Measurements from ENCODE around the gene MARVELD1.
"Not testable (repeated sequence)": the region's sequence is repeated elsewhere in the genome, so short reads cannot be mapped to it uniquely, and the experiment has no call there.

MARVELD1 gene

DNA sequence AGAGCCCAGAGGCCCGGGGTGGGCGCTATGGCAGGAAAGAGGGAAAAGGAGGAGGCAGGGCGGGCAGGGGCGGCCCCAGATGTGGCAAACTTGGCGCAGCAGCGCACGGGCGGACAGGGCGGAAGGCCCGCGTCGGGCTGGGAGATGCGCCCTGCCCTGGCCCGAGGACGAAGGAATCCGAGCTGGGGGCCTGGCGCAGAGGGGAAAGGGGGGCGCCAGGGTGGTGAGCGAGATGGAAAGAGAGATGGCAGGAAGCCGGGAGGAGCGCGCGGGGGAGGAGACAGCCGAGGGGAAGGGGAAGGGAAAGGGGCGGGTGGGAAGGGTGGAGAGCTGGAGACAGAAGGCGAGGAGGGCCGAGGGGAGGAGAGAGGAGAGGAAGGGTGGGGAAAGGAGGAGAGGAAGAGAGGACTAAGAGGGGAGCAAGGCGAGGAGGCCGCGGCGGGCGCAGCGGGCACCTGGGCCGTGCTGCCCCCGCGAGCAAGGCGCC lies at the start of gene MARVELD1:
Gene MARVELD1 (plus strand): TSS at position 392 of the 487 bp plus-strand sequence. CDS start 147 bp downstream, outside the sequence.
- no peak for DNase-seq

DNA sequence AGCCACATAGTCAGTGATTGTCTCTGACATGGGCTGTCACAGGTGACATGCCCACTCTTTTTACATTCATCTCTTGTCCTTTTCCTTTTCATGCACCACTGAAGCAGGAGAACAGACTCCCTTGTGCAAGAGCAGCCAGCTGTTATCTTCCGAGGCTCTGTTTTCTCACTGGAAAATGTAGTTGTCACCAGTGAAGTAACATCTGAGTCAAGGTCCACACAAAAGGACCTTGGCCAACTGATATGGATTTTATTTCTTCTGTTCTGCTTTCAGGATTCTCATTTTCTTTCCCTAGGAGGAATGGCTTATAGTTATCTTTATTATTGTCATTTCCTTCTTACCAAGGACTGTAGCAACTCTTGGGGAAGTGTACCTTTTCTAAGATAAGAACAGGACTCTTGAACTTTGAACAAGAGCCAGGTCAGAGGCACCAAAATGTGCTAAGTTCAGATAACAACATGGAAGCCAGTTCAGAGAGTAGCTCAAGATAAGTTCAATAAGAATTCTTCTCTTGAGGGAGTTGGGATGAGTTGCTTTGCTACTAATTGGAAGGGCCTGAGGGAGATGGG lies 49.2 kb upstream of the MARVELD1 start:
- no peak for DNase-seq

- no peak for DNase-seq
Observed at GRCh38 chr10:97666992-97667391, 46.5 kb upstream of the MARVELD1 start.

GRCh38 chr10:97667463-97667862 lies 46.1 kb upstream of the MARVELD1 start:
- DNase-seq: no peak

- no peak for DNase-seq
Observed at GRCh38 chr10:97669571-97669970, 44.0 kb upstream of the MARVELD1 start.

- DNase-seq: no peak
Observed at GRCh38 chr10:97673736-97674525, 39.6 kb upstream of the MARVELD1 start.

DNA sequence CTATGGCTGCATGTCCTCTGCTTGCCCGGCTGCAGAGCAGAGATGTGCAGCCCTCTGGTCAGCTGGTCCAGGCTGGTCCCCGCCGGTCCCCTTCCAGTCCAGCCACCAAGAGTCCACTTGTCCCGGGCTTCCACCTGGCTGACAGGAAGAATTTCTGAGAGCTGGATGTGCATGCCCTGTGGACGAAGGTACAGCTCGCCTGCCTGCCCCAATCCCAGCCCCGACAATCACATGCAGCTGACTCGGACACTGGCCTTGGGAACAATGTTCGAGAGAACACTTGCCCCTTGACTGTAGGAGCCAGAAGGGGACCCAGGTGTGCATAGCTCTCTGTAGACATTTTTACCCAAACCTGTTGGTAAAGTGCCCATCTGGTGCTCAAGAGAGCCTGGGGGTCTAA lies 38.3 kb upstream of the MARVELD1 start:
- no peak for DNase-seq

- DNase-seq: peak in 3 of 4 experiments; percentile 11 to 42 (median 32)
Observed at GRCh38 chr10:97676770-97677581, 36.6 kb upstream of the MARVELD1 start.

DNA sequence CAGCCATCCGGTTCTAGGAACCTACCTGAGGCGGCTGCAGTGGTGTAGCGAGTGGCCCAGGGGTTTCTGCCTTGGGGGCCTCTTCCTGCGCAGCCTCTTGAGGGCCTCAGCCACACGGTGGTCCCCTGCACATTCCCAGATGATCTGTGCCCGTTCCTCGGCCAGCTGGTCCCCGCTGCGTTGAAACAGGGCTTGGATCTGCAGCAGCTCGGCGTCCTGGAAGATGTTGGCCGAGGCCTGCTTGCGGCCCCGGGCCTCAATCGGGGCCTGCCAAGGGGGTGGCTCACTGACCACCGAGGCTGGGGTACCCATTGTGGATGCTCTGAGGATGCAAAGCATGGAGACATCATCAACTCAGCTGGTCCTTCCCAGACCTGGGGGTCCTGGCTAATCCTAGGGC lies 33.9 kb upstream of the MARVELD1 start:
- no peak for DNase-seq

DNA sequence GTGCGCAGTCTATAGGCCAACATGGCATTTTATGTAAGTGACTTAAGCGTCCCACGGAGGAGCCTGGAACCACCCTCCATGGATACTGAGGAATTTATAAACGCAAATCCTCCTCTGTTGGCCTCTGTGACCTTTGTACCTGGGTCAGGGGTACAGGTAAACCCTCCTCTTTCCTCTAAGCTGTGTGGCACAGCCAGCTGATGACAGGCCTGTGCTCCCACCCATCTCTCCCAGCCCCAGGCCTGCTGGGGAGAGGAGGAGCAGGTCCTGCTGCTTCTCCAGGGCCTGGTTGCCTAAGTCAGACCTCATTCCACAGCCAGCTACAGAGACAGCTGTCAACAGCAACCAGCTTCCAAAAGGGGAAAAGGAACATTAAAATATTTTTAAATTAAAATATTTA lies 31.5 kb upstream of the MARVELD1 start:
- no peak for DNase-seq

DNA sequence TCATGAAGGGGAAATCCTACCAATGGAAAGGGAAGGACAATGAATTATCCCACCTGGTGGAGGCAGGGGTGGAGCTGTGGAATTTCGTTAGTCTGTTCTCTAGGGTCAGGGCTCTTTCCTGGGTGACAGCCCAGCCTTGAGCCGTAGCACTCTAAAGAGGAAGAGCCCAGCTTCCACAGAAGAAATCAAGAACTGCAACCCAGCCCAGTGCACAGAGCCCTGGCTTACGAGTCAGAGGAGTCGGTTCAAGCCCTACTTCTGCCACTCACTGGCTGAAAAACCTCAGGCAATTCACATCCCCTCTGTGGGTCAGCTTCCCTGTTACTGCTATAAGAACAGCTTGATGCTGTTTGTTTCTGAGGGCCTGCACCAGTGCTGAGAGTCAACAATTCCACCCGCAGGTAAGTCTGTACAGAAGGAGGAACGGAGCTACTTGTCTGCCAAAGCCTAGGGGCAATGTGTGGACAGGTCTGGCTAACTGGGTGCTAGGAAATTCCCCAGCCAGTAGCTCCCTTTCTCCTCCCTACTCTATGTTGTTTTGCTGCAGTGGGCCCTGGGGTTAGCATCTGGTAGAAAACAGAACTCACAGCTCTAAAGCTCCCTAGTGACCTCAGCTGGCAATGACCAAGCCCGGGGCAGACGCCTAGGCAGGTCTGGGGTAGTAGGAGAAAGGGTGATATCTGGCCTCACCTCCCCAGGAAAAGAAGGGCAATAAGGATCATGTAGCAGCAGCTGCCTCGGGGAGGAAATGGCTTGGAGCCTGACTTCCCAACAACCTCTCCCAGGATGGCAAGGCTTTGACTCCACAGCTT lies 29.8 kb upstream of the MARVELD1 start:
- no peak for DNase-seq

GRCh38 chr10:97684368-97684713 lies 29.2 kb upstream of the MARVELD1 start:
- DNase-seq: not testable (repeated sequence)

DNA sequence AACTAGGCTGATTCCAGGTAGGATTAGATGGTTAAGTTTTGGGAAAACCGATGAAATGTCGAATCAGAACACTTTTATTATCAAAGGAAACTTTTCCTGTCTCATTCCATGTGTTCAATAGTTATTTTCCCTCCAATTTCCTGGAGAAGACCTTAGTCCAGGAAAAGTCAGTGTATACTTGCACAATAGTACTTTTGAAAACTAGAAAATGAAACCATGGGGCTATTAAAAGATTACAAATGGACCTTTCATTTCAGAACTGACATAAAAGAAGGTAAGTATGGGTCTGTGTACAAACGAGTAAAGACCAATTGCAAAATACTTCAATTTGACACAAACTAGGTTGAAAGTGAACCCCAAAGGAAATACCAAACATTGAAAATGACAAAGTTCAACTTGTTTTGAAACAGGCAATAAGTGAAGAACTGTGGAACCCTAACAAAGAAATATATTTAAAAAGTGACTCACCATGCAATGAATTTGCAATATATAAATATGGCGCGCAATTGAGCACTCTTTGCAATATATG lies 28.6 kb upstream of the MARVELD1 start:
- no peak for DNase-seq

- no peak for DNase-seq
Observed at GRCh38 chr10:97685395-97685958, 28.1 kb upstream of the MARVELD1 start.

DNA sequence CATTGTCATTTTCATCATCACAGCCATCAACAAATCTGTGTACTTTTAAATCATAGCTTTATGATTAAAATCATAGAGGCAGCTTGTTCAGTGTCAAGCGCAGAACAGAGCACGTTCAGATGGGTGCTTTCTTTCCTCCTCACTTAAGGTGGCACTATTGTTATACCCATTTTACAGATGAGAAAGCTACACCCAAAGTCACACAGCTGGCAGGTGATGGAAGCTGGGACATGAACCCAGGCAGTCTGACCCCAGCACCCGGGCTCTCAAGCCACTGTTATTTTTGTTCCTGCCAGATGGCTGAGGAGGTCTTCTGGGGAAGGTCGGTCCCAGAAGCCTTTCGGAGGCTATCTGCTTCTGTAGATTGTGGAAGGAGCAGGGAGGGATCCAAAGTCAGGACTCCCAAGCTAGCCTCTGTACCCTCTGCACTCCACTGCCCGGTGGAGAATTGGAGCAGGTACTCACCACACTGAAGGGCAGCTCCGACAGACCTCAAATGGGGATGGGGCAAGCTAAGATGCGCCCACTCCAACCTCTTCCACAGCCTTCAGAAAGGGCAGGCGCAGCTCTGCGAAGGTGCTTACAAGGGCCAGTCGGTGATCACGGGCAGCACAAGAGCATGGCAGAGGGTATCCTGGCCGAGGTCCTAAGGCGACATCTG lies 27.1 kb upstream of the MARVELD1 start:
- DNase-seq: no peak

GRCh38 chr10:97686962-97687784 lies 26.4 kb upstream of the MARVELD1 start, which contains the start of gene AVPI1:
Gene AVPI1 (minus strand): TSS chr10:97687241. CDS start chr10:97679905, 7,336 bp downstream.
- DNase-seq: peak; percentile 65 to 95 (median 88)

DNA sequence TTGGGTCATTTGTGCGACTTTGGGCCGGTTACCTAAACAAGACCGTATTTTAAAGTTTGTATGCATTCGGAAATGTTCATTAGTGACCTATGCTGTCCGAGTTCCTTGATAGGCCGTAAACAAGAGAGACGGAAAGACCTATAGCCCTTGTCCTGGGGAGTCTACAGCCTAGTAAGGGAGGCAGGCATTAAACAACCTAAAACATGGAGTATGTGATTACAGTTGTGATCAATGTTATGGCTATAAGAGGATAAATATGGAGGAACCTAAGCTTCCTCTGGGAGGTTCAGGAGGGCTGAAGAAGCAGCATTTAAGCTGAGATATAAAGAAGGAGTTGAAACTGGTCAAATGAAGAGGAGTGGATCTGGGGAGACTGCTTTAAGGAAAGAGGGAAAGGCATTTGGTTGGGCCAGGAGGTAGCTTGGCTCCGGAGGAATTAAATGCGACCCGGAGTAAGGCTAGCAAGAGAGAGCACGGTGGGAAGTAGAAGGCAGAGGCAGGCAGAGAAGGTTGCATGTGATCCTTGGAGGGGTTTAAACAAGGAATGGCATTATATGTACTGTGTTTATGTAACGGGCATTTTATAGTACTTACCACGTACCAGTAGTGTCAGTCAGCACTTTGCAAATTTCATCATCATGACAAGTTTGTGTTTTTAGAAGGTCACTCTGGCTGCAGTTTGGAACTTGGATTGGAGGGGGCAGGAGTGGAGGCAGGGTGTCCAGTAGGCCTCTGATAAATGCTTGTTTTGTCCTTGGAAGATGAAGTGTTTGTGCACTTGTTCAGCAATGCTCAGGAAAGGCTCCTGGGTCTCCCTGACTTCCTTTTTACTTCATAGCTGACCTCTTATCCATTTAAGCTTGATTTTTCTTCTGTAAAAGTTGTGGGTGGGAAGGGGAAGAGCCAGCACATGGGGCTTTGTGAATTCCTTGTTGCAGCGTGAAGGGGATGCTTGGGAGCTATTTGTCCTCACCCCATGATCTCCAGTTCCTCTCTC lies 25.4 kb upstream of the MARVELD1 start:
- no peak for DNase-seq

DNA sequence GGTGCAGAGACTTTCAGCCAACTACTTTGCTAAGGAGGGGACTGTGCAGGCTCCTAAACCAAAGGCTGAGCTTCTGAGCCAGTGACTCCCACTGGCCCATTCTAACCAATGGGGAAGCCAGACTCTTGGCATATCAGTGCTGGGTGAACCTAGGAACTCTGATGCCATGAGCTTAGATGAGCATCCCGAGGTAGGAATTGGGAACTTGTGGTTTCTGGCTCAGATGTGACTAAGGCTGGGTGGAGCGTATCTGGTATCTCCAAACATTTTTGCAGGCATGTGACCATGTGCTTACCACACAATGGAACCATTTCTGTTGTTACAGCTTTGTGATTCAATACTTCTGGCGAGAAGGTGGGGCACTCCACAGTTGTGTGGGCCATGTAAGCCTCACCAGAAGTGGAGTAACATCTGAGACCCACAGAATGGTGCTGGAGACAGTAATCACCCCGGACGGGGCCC lies 23.9 kb upstream of the MARVELD1 start:
- DNase-seq: no peak

GRCh38 chr10:97690133-97690532 lies 23.4 kb upstream of the MARVELD1 start:
- DNase-seq: no peak
